OCI-LY7 (cell line): Measurements from ENCODE around the gene GOLGA7B.

Experiments used
- CTCF ChIP-seq: fragments of 200-600 bp; sonication (generic); conservative IDR thresholded peaks from 2 replicates; pipeline ENCODE4 v1.5.1; 2014; ENCODE audit warnings: mild to moderate bottlenecking, antibody characterized with exemption, low read length, moderate library complexity, mixed read lengths
- EZH2phosphoT487 ChIP-seq: fragments of 200-600 bp; sonication (generic); IDR thresholded peaks from 2 replicates; pipeline ENCODE4 v1.6.1; 2018; ENCODE audit warnings: low read depth, borderline replicate concordance, mild to moderate bottlenecking, mixed run types, antibody characterized with exemption, low read length, moderate library complexity, mixed read lengths

GRCh38 chr10:97911217-97911616 is 61.6 kb downstream of the GOLGA7B start:
- TF ChIP-seq CTCF (no peak), EZH2phosphoT487 (no peak)
